HFF-Myc (cell line): ENCODE measurements around the gene NUFIP1.

Experiments used
- DNase-seq: peaks from one replicate; pipeline ENCODE4 v3.0.0-alpha.2; 2011; ENCODE audit warnings: low read depth; ENCODE audit errors: extremely low read depth
- H3K4me3 ChIP-seq: replicated peaks from 2 replicates; pipeline ENCODE4 v1.5.1; 2011; ENCODE audit warnings: low read depth, mild to moderate bottlenecking, control low read depth, low read length
- CTCF ChIP-seq: IDR thresholded peaks from 2 replicates; pipeline ENCODE4 v1.5.1; 2012; ENCODE audit warnings: mild to moderate bottlenecking, low read depth, low read length, control low read depth; ENCODE audit errors: missing control alignments

The NUFIP1 gene

GRCh38 chr13:44932171-44932849 lies 57.0 kb downstream of the NUFIP1 start:
- no peak for DNase-seq
- TF ChIP-seq CTCF = no peak
- H3K4me3 ChIP-seq = no peak overlapping the region

- H3K4me3 ChIP-seq = no peak overlapping the region
- no peak for DNase-seq
- no peak for TF ChIP-seq CTCF
Measured at GRCh38 chr13:44930963-44931623, 58.2 kb downstream of the NUFIP1 start.

GRCh38 chr13:44930280-44930679 lies 59.0 kb downstream of the NUFIP1 start:
- no peak overlapping the region for H3K4me3 ChIP-seq
- TF ChIP-seq CTCF = no peak
- no peak for DNase-seq

- no peak for TF ChIP-seq CTCF
- no peak overlapping the region for H3K4me3 ChIP-seq
- no peak for DNase-seq
Measured at GRCh38 chr13:44929692-44930091, 59.6 kb downstream of the NUFIP1 start.

GRCh38 chr13:44927968-44928367 lies 61.3 kb downstream of the NUFIP1 start:
- no peak overlapping the region for H3K4me3 ChIP-seq
- no peak for DNase-seq
- no peak for TF ChIP-seq CTCF

- TF ChIP-seq CTCF = no peak
- H3K4me3 ChIP-seq = no peak overlapping the region
- peak; percentile 54 for DNase-seq
Measured at GRCh38 chr13:44921931-44922758, 67.1 kb downstream of the NUFIP1 start.
